Osteocyte (in vitro differentiated cells): ENCODE data around the gene SYT2. TPM values are rescaled to one million over a fixed set of nuclear protein-coding genes. Genes with fewer than 3 reads are reported as not detected.

ENCODE experiments used
- DNase-seq: peaks from one replicate; pipeline ENCODE4 v3.0.0; 2021; ENCODE audit warnings: mixed read lengths; ENCODE audit not compliant: unreplicated experiment; ENCODE audit errors: extremely low spot score
- H3K27ac Mint-ChIP-seq: one replicate; pipeline ENCODE4 v1.8.0; 2021; ENCODE audit warnings: mild to moderate bottlenecking, mixed read lengths; ENCODE audit not compliant: unreplicated experiment
- H3K27me3 Mint-ChIP-seq: one replicate; pipeline ENCODE4 v1.8.0; 2021; ENCODE audit warnings: mixed read lengths; ENCODE audit not compliant: unreplicated experiment
- H3K36me3 Mint-ChIP-seq: one replicate; pipeline ENCODE4 v1.8.0; 2021; ENCODE audit warnings: mixed read lengths; ENCODE audit not compliant: unreplicated experiment
- H3K4me1 Mint-ChIP-seq: one replicate; pipeline ENCODE4 v1.8.0; 2021; ENCODE audit warnings: mixed read lengths; ENCODE audit not compliant: unreplicated experiment
- H3K4me3 Mint-ChIP-seq: one replicate; pipeline ENCODE4 v1.8.0; 2021; ENCODE audit warnings: mild to moderate bottlenecking, moderate library complexity, mixed read lengths; ENCODE audit not compliant: unreplicated experiment
- H3K9me3 Mint-ChIP-seq: one replicate; pipeline ENCODE4 v1.8.0; 2021; ENCODE audit warnings: mixed read lengths; ENCODE audit not compliant: unreplicated experiment
- CTCF ChIP-seq: fragments of 200-600 bp; sonication (generic); IDR thresholded peaks from 2 replicates; pipeline ENCODE4 v1.5.0; 2021; ENCODE audit warnings: antibody characterized with exemption, mild to moderate bottlenecking, moderate library complexity
- total RNA-seq: library from RNA; stranded (reverse); gene quantifications from 2 replicates; pipeline ENCODE4 v1.2.1, GENCODE V29; 2021

Gene SYT2
- total RNA-seq, 1 donor from 2014 or later = not detected

GRCh38 chr1:202575918-202576653 lies 134.2 kb downstream of the SYT2 start:
- H3K9me3 Mint-ChIP-seq = no peaks in the 10 kb centered on the region
- no peaks in the 10 kb centered on the region for H3K27me3 Mint-ChIP-seq
- H3K36me3 Mint-ChIP-seq = peaks cover 12% of the 10 kb centered on the region
- no peak for DNase-seq
- no peak overlapping the region for H3K4me3 Mint-ChIP-seq
- H3K4me1 Mint-ChIP-seq = peaks cover 49% of the 10 kb centered on the region
- H3K27ac Mint-ChIP-seq = no peak overlapping the region
- TF ChIP-seq CTCF = no peak

- no peak overlapping the region for H3K4me3 Mint-ChIP-seq
- no peaks in the 10 kb centered on the region for H3K9me3 Mint-ChIP-seq
- no peak overlapping the region for H3K27ac Mint-ChIP-seq
- H3K36me3 Mint-ChIP-seq = peaks cover 11% of the 10 kb centered on the region
- H3K4me1 Mint-ChIP-seq = peaks cover 37% of the 10 kb centered on the region
- no peaks in the 10 kb centered on the region for H3K27me3 Mint-ChIP-seq
- TF ChIP-seq CTCF = no peak
- DNase-seq = no peak
Observed at GRCh38 chr1:202572867-202573266, 137.4 kb downstream of the SYT2 start.

GRCh38 chr1:202571719-202572339 lies 138.4 kb downstream of the SYT2 start:
- H3K4me3 Mint-ChIP-seq = no peak overlapping the region

DNA sequence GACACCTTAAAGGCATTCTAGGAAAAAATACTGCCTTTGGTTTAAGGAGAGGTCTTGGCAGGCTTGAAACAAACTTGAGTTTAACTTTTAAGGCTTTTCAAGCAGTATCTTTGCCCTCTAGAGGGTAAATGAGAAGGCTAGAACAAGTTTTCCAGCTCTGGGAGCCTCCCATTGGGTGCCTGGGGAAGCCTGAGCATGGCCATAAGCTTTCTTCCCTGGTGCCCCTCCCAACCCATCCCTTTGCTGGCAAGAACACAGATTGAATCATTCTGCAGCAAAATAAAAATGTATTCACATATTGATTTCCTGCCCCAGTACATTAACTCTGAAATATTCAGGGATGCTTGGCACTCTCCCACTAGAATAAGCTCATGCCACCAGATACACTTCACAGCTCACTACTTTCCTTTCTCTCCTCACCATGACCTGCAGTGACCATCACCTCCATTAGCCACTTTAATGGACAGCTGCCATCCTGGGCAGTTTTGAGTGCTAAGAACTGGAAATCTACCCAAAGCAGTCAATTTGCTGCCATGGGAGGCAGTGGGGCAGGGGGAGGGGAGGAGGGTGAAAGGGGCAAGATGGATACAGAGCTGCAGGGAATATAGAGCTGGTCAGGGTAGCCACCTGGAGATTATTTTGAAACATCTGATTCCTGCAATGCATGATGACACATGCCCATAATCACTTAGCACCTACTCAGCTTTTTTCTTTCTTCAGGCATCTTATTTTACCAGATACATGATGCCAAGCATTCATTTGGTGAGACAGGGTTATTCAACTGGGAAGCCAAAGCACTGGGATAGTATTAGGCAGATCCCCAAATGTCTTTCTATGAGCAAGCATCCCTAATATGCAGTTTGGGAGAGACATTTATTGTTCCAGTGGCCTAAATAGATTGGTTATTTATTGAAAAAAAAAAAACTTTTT lies 140.6 kb downstream of the SYT2 start:
- Mint-ChIP-seq H3K4me3 (no peak overlapping the region), H3K4me1 (peaks cover 47% of the 10 kb centered on the region), H3K27me3 (no peaks in the 10 kb centered on the region), H3K36me3 (peaks cover 6% of the 10 kb centered on the region), H3K9me3 (no peaks in the 10 kb centered on the region), H3K27ac (no peak overlapping the region)
- no peak for TF ChIP-seq CTCF
- DNase-seq = no peak

More at GRCh38 chr1:202571719-202572339, 138.4 kb downstream of the SYT2 start:
- Mint-ChIP-seq H3K27ac (no peak overlapping the region), H3K27me3 (no peaks in the 10 kb centered on the region), H3K36me3 (peaks cover 11% of the 10 kb centered on the region), H3K9me3 (no peaks in the 10 kb centered on the region), H3K4me1 (peaks cover 37% of the 10 kb centered on the region)
- TF ChIP-seq CTCF = peak; percentile 86
- no peak for DNase-seq
